ENCODE results near the gene GFOD1. TPM values are rescaled to one million over a fixed set of nuclear protein-coding genes. Genes with fewer than 3 reads are reported as not detected.

GFOD1 gene
- polyA plus RNA-seq, 2 of the 4 experiments (the other 2 are of a cell fraction): 2.7 to 3.5 TPM

GRCh38 chr6:13358511-13358910, 128.9 kb downstream of the GFOD1 start (continued):
- TF ChIP-seq REST (IDR thresholded peaks at IDR 0.05): no peak

DNA sequence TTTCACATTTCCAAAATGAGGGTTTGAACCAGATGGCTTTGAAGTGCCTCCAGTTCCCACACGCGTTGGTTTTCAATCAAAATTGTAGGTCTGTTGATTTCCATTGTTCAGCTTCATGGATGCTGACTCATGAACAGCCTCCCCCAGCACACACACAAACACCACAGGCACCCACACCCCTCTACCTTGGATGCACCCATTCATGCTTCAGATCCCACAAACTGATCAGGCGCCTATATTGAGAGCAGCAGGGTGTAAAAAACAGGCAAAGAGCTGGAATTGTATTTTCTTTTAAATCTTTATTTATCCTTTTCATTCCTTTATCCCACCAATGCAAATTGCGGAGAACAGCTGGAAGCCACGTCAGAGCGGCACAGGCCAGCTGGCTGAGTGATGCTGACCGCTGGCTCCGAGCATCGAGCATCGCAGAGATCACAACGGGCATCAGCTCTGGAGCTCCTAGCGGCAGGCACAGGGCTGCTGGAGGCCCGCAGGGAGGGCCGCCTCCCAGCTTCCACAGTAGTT, 129.8 kb downstream of the GFOD1 start:
- no peak for DNase-seq (ENCODE audit: low read depth in 1 of 2, low spot score in 1 of 2)
- H3K4me2 ChIP-seq: no peak overlapping the region
- 92% methylated on average over 14 of the region's 14 CpGs for WGBS (ENCODE audit: missing lambda C conversion rate)
- no peaks in the 10 kb centered on the region for H3K9me3 ChIP-seq
- CTCF ChIA-PET: interaction anchor here (0.7 to 2.1 kb wide), 4 partner anchors 14 to 539 kb away, joined by 3 to 4 read pairs (median 4); no protein-coding TSS in a partner anchor
- POLR2A ChIA-PET: no interaction called here
- H3K4me1 ChIP-seq: peaks cover 18% of the 10 kb centered on the region
- TF ChIP-seq ZC3H11A (IDR thresholded peaks at IDR 0.05) (no peak), HOXB13 (CRISPR knock-in tag; IDR thresholded peaks at IDR 0.05; ENCODE audit: low read depth) (no peak), NPAS2 (CRISPR knock-in tag; IDR thresholded peaks at IDR 0.05; ENCODE audit: borderline replicate concordance) (no peak), RAD21 (conservative IDR thresholded peaks at IDR 0.05 in 1 of 2, IDR thresholded peaks at IDR 0.05 in 1 of 2) (no peak), EHF (CRISPR knock-in tag; IDR thresholded peaks at IDR 0.05) (no peak), EP300 (IDR thresholded peaks at IDR 0.05) (no peak), POLR2A (IDR thresholded peaks at IDR 0.05; ENCODE audit: low read length) (no peak), MYC (IDR thresholded peaks at IDR 0.05; ENCODE audit: borderline replicate concordance, low read length) (no peak), TFCP2L1 (CRISPR knock-in tag; IDR thresholded peaks at IDR 0.05) (no peak), RARB (CRISPR knock-in tag; IDR thresholded peaks at IDR 0.05) (no peak), ESRRA (IDR thresholded peaks at IDR 0.05; ENCODE audit: borderline replicate concordance, low read length) (no peak), RNF2 (IDR thresholded peaks at IDR 0.05; ENCODE audit: borderline replicate concordance, low read depth) (no peak), RCOR1 (IDR thresholded peaks at IDR 0.05; ENCODE audit: low read depth, low read length) (no peak), KDM5A (IDR thresholded peaks at IDR 0.05) (no peak), JUN (IDR thresholded peaks at IDR 0.05) (no peak)
- TF ChIP-seq, protein P1, sequence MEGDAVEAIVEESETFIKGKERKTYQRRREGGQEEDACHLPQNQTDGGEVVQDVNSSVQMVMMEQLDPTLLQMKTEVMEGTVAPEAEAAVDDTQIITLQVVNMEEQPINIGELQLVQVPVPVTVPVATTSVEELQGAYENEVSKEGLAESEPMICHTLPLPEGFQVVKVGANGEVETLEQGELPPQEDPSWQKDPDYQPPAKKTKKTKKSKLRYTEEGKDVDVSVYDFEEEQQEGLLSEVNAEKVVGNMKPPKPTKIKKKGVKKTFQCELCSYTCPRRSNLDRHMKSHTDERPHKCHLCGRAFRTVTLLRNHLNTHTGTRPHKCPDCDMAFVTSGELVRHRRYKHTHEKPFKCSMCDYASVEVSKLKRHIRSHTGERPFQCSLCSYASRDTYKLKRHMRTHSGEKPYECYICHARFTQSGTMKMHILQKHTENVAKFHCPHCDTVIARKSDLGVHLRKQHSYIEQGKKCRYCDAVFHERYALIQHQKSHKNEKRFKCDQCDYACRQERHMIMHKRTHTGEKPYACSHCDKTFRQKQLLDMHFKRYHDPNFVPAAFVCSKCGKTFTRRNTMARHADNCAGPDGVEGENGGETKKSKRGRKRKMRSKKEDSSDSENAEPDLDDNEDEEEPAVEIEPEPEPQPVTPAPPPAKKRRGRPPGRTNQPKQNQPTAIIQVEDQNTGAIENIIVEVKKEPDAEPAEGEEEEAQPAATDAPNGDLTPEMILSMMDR (IDR thresholded peaks at IDR 0.05): no peak
- TF ChIP-seq, protein P2, sequence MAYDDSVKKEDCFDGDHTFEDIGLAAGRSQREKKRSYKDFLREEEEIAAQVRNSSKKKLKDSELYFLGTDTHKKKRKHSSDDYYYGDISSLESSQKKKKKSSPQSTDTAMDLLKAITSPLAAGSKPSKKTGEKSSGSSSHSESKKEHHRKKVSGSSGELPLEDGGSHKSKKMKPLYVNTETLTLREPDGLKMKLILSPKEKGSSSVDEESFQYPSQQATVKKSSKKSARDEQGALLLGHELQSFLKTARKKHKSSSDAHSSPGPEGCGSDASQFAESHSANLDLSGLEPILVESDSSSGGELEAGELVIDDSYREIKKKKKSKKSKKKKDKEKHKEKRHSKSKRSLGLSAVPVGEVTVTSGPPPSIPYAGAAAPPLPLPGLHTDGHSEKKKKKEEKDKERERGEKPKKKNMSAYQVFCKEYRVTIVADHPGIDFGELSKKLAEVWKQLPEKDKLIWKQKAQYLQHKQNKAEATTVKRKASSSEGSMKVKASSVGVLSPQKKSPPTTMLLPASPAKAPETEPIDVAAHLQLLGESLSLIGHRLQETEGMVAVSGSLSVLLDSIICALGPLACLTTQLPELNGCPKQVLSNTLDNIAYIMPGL (CRISPR knock-in tag; IDR thresholded peaks at IDR 0.05; ENCODE audit: borderline replicate concordance): no peak
- ATAC-seq: no peak
- H3K4me3 ChIP-seq: no peak overlapping the region
- FAIRE-seq: no peak
- no peak overlapping the region for H3K27ac ChIP-seq

Measured in A549 (cell line).